Left colon (tissue), 2 donors: ENCODE data around the gene FBXO24. TPM values are rescaled to one million over a fixed set of nuclear protein-coding genes. Genes with fewer than 3 reads are reported as not detected.

Experiments used
- ATAC-seq: fragments of 200-7000 bp; cut with Tn5 transposase; one replicate; pipeline ENCODE4 v1.9.1; 2020; ENCODE audit warnings: mild to moderate bottlenecking, moderate library complexity
- DNase-seq, 2 donors: peaks; one replicate each; pipeline ENCODE4 v3.0.0-alpha.2; 2020
- intact Hi-C, 2 donors: fragments of 100-400 bp; cut with DNase I in 1 of 2; cut with micrococcal nuclease in 1 of 2; formaldehyde crosslinking; loops; one replicate each; pipeline versions ENCODE4 v1.11.2 to v1.14.0; 2022; cut with DNase I, micrococcal nuclease
- total RNA-seq, 2 donors: library from RNA; stranded (reverse); fragmentation: NEBNext Ultra II Directional; extraction: Animal tissue kit (Norgen Biotek cat#: 25700); gene quantifications; one replicate each; pipeline ENCODE4 v1.2.1, GENCODE V29; 2021
- donor health status: DM: no; HTN: no; CAD: no.
- donor health status: DM: yes; HTN: yes; CAD: no.

Gene FBXO24
- total RNA-seq, 2 donors from 2014 or later = 0.34 to 0.58 TPM

DNA sequence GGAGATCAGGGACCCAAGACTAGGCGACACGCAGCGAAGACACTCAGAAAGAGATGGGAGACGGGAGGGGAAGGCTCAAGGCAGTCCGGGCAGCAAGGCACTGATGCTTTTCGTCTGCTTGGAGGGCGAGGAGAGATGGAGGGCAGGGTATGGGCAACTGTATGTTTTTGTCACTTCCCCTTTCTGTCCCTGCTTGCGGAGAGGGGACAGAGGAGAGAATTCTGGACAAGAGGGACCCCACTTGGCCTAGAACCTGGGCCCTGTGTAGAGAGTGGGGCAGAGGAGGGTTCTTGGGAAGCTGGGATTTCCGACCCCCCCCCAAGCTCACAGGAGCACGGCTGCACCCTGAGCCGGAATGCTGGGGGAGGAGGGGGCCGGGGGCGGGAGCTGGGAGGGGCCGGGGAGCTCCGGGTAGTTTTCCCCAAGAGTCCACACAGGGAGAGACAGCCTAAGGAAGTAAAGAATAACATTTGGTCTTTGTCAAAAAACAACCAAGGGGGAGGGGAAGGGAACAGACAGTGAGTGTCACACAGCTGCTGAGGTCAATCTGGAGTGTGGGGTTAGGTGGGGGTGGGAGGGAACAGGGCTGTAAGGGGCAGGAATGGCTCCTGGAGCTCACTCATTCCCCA, 2.0 kb upstream of the FBXO24 start:
- ATAC-seq (no peak), DNase-seq (peak; percentile 34)
- intact Hi-C loops = loop anchor here in 1 of 2 donors (10.0 kb wide), 1 partner anchor 101 kb away; no protein-coding TSS in a partner anchor

DNA sequence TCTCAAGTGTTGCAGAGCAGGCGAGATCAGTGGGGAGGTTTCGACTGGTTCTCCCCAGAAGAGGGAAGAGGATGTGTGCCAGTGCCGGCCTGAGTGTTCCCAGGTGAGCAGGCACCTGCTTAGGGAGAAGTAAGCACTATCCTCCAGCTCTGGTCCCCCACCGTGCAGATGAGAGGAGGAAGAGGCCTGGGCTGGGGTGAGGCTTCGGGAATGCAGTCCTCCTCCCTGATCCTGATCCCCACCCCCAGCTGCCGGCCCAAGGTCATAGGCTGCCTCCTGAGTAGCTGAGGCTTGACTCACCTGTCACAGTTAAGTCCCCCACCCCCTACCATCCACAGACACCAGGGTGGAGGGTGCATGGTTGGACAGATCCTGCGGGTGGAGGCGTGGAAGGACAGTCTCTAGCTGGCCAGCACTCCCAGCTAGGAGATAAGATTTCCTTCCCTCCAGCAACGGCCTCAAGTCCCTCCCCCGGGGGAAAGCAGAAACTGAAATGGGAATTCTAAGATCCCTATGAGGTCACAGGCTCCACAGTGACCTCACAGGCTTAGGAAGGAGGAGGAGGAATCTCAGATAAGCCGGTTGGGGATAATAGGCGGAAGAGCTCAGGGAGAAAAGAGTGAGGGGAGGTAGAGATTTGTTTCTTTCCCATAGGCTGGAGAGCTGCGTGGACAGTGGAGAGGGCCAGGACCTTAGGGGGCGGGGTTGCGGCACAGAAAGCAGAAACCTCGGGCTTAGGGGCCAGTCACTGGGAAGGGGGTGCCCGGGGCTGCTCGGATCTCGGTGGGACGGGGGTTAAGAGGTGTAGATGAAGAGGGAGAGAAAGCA, 1.2 kb upstream of the FBXO24 start:
- intact Hi-C loops = loop anchor here in 1 of 2 donors (10.0 kb wide), 1 partner anchor 100 kb away; no protein-coding TSS in a partner anchor
- peak; percentile 72 to 85 for DNase-seq
- peak; percentile 31 for ATAC-seq

DNA sequence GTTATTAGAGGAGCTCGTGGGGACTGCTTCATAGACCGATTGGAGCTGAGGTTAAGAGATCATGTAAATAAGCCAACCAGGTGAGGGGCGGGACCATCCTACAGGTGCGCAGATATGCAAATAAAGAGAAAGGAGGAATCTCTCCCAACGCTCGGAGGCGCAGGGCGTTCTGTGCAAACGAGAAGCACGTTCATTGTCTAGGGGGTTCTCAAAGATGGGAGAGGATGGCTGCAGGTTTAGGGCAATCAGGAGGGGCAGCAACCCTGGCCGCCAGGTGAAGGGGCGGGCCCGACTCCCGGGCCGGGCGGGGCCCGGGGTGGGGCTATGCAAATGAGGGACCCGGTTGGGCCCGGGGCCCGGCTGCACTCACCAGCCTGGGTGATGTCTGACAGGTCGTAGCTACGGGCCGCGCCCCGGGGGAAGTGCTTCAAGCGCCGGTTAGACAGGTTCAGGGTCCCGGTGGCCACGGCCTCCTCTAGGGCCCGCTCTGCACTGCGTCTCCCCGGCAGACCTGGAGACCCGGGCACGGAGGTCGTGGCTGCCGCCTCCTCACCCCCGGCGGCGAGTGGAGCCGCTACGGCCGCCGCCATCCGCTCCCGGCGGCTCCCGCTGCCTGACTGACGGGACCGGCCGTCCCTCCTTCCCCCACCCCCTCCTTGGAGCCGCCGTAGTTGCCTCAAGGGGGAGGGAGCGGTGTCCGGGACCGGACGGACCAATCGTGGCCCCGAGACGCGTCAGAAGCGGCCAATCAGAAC, 440 bp upstream of the FBXO24 start, which contains the start of gene LRCH4:
TSS of gene LRCH4 (minus strand) at position 619 of the 755 bp plus-strand sequence. CDS start at position 590, 29 bp downstream.
- ATAC-seq (peak; percentile 77), DNase-seq (peak; percentile 70 to 82)
- intact Hi-C loops = loop anchor here in 1 of 2 donors (10.0 kb wide), 1 partner anchor 99 kb away; no protein-coding TSS in a partner anchor

DNA sequence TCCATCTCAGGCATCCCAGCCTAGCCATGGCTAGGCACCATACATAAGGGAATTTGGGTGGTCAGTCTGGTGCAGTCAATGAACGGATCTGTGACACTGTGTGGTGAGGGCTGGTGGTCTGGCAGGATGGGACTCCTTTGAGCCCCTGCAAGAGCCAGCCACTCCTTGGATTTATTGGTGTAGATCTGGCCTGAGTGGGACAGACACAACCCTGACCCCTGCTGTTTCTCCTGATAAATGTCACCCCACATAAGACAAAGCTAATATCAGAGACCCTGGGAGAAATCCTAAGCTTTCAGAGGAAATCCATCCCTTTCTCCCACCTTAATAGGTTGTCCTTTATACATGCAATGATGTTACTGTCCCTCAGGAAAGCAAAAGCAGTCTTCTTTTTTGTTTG, 2.3 kb downstream of the FBXO24 start:
- DNase-seq (no peak), ATAC-seq (no peak)
- intact Hi-C loops = loop anchor here in 1 of 2 donors (10.0 kb wide), 1 partner anchor 96 kb away; no protein-coding TSS in a partner anchor

DNA sequence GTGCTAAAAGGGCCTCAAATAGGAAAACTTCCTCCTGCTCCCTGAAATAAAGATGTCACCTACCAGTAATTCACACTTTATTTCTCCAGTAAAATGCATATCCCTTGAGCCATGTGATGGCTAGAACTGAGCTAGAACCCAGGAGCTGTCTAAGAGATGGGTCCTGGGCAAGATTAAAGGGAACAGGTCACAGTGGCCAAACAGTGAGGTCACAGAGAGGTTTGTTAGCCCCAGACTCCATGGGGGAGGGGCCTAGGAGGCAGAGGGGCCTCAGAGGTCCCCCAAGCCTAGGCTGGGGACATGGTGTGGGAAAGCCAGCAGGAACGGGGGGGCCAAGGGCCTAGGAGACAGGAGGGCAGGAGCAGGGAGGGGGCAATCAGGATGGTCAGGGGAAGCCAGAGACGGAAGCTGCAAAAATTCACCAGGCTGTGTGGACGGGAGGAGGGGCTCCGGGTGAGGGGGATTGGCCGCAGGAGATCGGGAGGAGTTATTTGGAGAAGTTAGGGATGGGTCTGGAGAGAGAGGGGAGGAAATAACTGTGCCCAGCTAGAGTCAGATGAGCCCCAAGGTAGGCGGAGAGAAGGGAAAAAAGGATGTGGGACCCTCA, 3.3 kb downstream of the FBXO24 start:
- ATAC-seq (no peak), DNase-seq (no peak)
- intact Hi-C loops = loop anchor here in 1 of 2 donors (10.0 kb wide), 1 partner anchor 95 kb away; no protein-coding TSS in a partner anchor

DNA sequence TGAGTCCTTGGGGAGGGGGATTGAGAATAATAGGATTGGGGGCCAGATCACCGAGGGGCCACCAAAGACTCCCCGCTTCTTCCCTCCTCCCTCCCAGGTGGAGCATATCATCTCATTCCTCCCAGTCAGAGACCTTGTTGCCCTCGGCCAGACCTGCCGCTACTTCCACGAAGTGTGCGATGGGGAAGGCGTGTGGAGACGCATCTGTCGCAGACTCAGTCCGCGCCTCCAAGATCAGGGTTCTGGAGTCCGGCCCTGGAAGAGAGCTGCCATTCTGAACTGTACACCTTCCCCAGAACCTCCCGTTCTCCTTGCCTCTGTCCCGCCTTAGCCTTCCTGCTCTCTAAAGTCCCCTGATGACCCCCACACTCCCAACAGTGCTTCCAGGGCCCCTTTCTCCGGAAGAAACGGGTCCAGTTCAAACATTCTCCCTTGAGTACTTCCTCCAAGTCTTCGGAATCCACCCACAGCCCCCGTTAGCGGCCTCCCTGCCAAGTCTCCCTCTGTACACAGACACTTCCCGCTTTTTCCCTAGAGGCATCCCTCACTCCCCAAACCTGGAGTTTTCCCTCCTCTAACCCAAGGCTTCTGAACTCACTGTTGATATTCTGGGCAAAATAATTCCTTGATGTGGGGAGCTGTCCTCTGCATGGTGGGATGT, 4.1 kb downstream of the FBXO24 start:
- ATAC-seq (no peak), DNase-seq (peak in 1 of 2 donors; percentile 30)
- intact Hi-C loops = no loop called here

DNA sequence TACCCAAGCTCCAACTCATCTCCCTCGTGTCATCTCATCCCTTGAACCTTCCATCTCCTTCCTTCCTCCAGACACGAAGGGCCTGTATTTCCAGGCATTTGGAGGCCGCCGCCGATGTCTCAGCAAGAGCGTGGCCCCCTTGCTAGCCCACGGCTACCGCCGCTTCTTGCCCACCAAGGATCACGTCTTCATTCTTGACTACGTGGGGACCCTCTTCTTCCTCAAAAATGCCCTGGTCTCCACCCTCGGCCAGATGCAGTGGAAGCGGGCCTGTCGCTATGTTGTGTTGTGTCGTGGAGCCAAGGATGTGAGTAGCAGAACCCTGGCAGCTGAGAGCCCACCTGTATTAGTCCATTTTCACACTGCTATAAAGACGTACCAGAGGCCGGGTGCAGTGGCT, 5.5 kb downstream of the FBXO24 start:
- ATAC-seq = no peak
- no peak for DNase-seq
- intact Hi-C loops = no loop called here

DNA sequence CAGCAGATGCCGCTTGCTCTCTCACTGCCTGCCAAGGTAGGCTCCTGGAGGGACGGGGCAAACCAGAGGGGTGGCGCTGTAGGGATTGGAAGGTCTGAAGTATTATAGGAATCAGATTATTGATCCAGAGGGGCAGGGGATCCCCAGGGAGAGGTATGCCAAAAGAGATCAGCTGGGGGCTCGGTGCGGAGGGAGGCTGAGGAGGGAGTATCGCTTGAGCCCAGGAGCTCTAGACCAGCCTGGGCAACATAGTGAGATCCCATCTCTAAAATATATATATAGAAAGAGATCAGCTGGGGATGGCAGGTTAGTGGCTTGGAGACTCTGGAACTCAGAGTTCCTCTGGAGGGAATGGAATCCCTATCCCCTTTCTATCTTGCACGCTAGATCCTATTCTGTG, 9.1 kb downstream of the FBXO24 start:
- ATAC-seq = no peak
- intact Hi-C loops = no loop called here
- DNase-seq = no peak

DNA sequence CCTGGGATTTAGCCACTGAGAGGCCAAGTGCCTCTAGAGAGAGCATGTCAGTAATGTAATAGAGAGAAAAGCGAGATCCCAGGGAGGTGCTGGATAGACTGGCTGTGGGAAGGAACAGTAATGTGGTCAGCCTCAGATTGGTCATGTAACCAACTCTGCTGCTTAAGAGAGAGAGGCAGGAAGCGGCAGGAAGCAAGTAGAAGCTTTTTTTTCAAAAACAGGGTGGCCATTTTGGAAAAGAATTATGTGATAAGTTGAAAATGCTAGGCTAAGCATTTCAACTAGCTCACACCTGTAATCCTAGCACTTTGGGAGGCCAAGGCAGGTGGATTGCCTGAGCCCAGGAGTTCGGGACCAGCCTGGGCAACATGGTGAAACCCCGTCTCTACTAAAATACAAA, 12.3 kb downstream of the FBXO24 start:
- intact Hi-C loops = no loop called here
- no peak for ATAC-seq

DNA sequence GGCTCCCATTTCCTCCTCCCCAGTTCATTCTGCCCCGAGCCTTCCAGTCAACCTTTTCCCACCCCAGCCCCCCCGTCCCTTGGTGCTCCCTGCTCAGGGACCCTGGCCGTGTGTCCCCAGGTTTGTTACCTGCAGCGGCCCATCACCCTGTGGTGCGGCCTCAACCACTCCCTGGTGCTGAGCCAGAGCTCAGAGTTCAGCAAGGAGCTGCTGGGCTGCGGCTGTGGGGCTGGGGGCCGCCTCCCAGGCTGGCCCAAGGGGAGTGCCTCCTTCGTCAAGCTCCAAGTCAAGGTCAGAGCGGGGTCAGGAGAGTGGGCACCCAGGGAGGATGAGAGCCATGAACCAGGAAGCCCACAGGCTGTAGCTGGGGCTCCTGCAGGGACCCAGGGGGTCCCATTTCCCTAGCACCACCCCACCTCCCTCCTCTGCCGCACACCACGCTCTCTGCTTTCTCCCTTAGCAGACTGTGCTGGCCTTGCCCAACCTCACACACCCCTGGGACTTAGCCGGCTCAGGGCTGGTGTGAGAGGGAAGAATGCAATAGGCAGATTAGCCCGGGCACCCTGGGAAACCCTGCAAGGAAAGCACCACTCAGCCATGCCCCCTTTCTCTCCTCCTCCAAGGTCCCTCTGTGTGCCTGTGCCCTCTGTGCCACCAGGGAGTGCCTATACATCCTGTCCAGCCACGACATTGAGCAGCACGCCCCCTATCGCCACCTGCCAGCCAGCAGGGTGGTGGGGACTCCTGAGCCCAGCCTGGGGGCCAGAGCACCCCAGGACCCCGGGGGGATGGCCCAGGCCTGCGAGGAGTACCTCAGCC, 14.0 kb downstream of the FBXO24 start:
- DNase-seq = no peak
- intact Hi-C loops = no loop called here
- no peak for ATAC-seq

More for the DNA sequence above, 12.3 kb downstream of the FBXO24 start:
- no peak for DNase-seq

DNA sequence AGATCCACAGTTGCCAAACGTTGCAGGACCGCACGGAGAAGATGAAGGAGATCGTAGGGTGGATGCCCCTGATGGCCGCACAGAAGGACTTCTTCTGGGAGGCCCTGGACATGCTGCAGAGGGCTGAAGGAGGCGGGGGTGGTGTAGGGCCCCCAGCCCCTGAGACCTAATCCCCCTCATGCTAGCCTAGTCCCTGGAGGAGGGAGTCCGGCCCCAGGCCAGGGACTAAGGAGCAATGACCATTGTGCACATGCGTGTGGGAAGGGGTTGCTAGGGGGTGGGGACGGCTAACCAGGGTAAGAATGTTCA, 14.6 kb downstream of the FBXO24 start:
- intact Hi-C loops = no loop called here
- DNase-seq = no peak
- no peak for ATAC-seq

DNA sequence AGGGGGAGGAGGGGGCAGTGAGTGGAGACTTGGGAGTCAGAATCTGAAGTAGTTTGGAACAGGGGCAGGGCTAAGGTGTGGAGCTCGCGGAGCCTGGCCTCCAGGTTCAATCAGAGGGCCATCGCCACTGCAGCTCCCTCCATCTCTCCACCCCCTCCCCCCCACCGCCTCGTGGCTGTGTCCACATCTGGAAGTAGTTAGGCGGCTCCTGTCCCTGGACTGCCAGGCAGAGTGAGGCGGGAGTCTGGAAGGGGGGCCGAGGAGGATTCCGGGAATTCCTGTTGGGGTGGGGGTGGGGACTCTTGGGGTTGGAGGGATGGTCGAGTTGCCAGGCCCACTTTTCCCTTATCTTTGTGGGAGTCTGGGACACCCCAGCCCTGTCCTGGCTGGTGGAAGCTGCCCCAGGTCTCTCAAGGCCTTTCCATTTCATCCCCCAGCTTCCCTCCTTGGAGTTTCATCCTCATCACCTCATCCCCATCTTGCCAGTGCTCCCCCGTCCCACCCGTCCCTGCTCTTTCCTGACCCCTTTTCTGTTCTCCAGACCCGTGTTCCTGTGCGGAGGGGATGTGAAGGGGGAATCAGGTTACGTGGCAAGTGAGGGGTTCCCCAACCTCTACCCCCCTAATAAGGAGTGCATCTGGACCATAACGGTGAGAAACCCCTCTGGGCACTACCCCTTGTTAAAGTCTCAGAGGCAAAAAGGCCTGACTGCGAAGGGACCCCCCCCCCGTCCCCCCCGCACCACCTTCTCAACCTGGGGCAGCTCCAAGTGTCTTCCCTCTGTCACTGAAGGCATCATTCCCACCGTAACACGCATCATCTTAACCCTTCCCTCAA, 17.0 kb downstream of the FBXO24 start:
- intact Hi-C loops = no loop called here
- DNase-seq (peak; percentile 45 to 67), ATAC-seq (no peak)

DNA sequence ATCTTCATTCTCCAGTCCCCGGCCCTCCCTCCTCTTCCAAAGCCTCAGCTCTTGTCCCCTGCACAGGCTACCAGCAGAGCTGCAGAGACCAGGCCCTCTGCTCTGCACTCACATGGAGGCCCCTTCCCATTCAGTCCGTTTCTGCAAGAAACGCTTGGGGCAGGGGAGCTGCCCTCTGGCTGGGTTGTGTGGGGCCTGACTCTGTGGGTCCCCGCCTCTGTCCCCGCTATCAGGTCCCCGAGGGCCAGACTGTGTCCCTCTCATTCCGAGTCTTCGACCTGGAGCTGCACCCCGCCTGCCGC, 17.5 kb downstream of the FBXO24 start:
- intact Hi-C loops = no loop called here
- DNase-seq = no peak
- no peak for ATAC-seq

DNA sequence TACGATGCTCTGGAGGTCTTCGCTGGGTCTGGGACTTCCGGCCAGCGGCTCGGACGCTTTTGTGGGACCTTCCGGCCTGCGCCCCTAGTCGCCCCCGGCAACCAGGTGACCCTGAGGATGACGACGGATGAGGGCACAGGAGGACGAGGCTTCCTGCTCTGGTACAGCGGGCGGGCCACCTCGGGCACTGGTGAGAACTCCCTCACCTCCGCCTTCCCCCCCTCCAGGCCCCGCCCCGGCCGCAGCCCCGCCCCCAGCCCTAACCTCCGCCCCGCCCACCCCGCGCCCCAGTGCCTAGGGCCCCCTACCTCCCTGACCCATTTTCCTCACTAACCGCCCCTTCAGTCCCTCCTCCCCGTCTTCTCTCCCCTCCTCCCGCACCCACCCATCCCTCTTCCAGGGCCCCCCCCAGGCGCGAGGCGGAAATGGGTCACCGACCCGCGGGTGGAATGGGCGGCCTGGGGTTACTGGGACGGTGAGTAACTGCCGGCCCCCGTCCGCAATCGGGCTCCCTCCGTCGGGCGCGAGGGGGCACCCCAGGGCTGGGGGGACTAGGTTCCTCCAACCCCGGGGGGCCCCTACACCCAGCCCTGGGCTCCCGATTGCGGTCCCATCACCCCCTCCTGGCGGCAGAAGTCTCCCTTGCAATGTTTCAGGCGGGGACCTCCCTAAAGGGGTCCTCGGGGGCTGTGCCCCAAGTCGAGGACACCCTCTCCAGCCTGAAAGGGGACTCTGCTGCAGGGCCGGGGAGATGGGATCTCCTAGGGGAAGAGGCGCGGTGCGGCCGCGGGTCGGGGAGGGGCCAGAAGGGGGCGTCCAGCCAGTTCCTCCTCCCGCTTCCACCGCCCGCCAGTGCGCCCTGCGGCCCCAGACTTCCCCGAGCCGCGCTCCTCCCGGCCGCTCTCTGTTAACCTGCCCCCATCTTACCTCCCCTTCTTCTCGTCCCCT, 18.2 kb downstream of the FBXO24 start:
- DNase-seq (peak; percentile 79 to 83), ATAC-seq (peak; percentile 78)
- intact Hi-C loops = no loop called here

DNA sequence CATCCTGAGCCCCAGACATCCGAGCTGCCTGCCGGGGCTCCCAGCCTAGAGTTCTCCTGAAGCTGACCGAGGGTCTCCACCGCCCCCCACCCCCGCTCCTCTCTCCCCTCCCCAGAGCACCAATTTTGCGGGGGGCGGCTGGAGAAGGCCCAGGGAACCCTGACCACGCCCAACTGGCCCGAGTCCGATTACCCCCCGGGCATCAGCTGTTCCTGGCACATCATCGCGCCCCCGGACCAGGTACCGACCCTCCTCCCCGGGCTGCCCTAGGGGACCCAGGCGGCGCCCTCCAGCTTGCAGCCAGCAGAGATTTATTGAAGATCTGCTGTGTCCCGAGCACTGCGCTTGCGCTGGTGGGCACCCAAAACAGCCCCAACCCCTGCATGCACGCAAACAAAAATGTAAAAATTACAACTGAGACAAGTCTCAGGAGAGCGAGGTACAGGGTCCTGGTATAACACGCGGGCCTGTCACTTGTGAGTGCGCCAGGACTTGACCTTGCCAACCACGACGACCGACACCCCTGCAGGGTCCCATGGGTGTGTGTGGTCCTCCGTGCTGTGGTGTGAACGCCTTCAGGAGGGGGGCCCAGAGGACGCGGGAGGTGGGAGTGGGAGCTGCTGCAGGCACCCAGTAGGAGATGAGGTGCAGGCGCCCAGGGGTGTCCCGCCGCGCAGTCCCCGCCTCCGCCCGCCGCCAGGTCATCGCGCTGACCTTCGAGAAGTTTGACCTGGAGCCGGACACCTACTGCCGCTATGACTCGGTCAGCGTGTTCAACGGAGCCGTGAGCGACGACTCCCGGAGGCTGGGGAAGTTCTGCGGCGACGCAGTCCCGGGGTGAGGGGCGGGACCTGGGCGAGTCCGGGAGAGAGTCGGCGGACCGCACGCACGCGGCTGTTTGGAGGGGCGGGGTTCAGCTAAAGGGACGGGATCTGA, 19.1 kb downstream of the FBXO24 start:
- ATAC-seq (peak; percentile 54), DNase-seq (peak; percentile 70 to 72)
- intact Hi-C loops = no loop called here
